Measurements from ENCODE around the gene INPP5A.
"Not testable (repeated sequence)": the region's sequence is repeated elsewhere in the genome, so short reads cannot be mapped to it uniquely, and the experiment has no call there.

The INPP5A gene

DNA sequence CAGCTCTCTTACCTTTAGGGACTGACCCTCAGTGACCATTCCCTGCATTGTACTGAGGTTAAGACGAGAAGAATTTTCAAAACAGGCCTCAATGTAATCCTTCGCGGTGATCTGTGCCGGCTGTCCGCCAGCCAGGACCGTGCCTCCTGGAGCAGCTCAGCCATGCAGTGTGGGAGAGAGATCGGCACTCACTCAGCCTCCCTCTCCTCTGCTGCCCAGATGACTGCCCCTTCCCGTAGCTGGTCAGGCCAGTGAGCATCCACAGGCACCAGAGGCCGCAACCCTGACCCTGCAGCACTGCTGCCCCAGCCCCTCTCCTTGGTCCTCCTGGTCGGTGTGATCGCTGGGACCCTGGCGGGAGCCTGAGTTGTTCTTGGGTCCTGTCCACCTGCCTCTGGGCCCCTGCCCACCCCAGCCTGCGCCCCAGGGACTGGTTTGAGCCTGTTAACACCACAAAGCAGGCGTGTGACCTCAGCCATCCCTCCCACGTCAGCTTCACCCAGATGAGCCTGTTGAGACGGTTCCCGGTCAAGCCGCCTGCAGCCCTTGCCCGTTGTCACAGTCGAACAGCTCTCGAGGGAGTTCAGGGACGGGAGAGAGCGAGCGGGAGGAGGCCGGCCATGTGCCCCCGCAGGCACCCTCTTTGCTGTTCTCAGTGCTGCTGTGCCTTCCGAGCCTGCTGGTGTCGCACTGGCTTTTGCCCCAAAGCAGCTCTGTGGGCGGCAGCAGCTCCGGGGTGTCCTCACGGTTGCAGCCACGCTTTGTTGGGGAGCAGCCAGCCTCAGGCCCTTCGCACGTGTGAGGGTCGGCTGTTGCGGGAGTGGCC, 211.2 kb downstream of the INPP5A start:
- no peak for DNase-seq

DNA sequence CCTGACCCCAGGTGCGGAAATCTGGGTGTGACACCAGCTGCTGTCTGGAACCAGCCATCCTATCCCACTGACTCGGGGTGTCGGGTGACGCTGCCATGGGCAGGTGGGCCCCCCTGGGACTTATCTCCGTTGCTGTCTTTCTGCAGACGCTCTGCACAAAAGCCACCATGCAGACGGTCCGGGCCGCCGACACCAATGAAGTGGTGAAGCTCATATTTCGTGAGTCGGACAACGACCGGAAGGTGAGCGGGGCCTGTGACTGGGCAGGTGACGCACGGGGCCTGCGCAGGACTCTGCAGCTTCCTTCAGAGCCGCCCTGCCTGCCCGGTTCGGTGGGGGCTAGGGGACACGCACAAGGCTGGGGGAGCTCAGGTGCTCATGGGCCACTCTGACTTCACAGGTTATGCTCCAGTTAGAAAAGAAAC, 211.8 kb downstream of the INPP5A start:
- no peak for DNase-seq

DNA sequence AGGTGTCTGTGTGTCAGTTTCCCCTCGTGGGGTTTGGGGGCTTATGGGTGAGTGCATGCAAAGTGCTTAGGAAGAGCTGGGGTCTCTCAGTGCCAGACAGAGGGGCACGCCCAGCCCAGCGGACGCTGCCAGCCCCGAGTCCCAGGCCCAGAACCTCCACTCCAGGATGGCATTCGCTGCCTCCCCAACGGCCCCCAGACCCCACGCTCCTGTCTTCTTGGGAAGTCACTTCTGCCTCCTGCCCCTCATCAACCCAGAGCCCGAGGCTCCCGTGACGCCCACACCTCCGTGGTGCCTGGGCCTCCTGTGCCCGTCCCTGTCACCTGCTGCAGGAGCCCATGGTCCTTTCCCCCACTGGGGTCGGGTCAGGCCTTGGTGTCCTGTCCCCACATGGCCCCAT, 213.3 kb downstream of the INPP5A start:
- no peak for DNase-seq

DNA sequence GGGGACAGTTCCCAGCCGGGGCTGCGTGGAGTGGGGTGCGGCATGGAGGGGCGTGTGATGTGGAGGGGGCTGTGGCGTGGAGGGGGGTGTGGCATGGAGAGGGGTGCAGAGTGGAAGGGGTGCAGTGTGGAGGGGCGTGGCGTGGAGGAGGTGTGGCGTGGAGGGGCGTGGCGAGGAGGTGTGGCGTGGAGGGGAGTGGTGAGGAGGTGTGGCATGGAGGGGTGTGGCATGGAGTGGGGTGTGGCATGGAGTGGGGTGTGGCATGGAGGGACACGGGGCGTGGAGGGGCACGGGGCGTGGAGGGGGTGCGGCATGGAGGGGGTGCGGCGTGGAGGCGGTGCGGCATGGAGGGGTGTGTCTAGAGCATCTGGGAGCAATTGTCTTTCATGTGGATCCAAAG, 214.8 kb downstream of the INPP5A start:
- DNase-seq, result no peak

DNA sequence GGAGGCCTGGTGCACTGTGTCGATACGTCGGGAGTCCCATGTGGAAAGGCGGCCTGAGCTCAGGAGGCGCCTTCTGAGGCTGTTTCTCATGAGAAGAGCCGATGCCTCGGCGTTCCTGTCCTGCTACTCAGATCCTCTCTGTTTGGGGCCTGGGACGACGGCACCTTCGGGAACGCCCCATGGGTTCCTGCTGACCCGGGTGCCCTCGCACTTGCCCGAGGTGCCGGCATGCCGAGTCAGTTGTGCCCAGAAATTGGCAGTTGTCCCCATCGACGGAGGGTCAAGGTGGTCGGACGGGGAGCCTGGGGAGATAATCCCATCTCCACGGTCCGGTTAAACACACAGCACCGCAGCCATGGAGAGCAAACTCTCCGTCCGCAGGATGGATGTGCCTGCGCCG, 215.4 kb downstream of the INPP5A start:
- DNase-seq, result no peak

DNA sequence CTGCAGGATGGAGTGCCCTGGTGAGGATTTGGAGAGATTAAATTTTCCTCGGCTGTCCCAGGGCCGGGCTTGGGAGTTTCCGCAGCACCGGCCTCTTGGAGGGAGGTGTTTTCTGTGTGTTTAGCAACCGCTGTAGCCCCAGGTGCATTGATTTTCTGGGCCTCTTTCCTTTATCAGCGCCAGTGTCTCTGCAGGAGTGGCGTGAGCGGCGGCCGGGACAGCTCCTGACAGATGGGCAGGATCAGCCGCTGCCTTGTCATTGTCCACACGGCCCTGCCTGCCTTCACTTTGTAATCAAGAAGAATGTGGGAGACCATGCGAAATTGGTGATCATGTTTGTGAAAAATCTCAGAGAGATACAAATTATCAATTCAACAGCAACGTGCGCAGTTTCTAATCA, 216.0 kb downstream of the INPP5A start:
- no peak for DNase-seq

DNA sequence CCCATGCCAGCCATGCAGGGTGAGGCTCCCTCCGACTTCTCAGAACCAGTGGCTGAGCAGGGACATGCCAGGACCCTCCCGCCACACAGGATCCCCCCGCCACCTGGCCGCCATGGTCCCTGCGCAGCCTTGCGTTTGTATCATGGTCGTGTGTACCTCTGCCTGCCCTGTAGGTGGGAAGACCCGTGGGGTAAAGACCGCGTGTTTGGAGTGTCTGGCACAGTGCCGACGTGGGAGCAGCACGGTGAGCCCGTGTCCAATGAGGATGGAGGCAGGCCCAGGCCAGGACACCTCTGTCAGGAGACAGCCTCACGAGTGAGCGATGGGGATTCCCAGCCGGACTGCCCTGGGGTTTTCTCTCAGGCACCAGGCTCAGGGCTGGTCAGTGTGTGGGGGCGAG, 216.5 kb downstream of the INPP5A start:
- no peak for DNase-seq

DNA sequence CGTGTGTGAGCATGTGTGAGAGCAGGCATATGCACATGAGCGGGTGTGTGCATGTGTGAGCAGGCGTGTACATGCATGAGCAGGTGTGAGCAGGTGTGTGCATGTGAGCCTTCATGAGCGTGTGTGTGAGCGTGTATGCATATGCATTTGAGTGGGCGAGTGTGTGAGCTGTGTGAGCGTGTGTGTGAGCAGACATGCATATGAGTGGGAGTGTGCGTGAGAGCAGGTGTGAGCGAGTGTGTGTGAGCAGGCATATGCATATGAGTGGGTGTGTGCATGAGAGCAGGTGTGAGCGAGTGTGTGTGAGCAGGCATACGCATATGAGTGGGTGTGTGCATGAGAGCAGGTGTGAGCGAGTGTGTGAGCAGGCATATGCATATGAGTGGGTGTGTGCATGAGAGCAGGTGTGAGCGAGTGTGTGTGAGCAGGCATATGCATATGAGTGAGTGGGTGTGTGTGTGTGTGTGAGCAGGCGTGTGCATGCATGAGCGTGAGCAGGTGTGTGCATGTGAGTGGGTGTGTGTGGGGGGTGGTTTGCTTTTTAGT, 217.7 kb downstream of the INPP5A start:
- DNase-seq, result no peak

DNA sequence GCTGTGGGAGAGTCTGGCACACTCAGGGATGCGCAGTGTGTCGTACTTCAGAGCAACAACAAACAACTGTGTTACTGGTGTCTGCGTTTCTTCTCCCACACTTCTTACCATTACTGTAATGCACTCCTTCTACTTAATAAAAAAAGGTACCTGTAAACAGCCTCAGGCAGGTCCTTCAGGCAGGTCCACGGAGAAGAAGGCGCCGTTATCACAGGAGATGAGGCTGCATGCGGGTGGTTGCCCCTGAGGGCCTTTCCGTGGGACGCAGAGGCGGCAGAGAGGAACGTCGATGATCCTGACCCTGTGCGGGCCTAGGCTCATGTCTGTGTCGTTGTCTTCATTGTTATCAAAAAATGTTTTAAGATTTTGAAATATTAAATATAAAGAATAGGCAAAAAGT, 219.0 kb downstream of the INPP5A start:
- no peak for DNase-seq

DNA sequence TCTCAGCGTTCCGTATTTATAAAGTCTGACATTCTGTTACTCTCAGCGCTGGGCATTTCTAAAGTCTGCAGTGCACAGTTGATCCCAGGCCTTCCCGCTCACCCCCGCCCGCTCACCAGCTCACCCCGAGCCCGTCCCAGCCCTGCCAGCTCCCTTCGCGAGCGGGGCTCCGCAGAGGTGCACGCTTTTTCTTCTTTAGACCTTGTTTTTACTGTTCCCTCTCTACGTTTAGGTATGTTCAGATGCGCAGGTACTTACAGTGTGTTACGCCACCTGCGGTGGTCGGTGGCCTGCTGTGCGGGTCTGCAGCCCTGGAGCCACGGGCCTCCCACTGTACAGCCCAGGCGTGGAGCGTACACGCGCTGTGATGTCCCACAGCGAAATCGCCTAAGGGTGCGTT, 219.6 kb downstream of the INPP5A start:
- no peak for DNase-seq

DNA sequence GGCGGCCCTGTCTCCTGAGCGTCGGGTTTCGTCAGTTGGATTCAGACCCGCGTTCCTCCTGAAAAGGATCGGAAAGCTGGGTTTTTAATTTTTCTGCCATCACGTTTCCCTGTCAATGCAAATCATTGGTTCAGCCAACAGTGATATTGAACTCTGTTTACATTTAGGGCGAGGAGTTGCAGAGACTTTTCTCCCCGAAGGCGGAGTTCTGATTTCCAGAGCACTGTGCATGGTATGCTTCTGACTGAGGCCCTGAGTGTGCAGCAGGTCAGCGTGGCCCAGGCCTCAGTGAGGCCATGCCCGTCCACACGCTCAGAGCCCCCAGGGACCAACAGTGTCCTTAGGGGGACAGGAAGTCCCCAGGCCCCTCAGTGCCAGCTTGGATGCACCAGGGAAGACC, 221.3 kb downstream of the INPP5A start:
- DNase-seq, result no peak

DNA sequence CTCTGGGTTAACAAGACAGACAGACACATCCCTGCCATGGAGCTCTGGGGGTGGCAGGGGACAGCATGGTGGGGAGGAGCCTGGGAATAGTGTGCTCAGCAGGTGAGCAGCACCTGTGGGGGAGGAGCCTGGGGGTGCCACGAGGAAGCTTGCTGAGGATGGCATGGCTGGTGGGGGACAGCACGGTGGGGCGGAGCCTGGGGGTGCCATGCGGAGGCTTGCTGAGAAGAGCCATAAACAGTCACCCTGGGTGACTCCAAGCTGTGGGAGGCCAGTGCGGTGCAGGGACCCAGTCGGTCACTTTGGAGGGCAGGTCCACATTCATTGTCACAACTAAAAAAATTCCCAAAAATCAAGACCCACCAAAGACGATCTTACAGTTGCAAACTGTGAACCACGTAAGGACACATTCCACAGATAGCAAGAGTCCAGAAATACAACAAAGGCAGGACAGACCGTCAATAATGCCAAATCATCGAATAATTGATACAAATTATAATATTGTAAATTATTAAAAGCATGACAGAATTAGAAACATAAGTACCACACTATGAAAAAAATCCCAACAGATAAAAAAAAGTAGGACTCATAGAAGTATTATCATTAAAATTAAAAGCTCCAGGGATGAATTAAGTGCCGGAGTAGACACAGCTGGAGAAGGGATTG, 223.9 kb downstream of the INPP5A start:
- DNase-seq, result no peak

DNA sequence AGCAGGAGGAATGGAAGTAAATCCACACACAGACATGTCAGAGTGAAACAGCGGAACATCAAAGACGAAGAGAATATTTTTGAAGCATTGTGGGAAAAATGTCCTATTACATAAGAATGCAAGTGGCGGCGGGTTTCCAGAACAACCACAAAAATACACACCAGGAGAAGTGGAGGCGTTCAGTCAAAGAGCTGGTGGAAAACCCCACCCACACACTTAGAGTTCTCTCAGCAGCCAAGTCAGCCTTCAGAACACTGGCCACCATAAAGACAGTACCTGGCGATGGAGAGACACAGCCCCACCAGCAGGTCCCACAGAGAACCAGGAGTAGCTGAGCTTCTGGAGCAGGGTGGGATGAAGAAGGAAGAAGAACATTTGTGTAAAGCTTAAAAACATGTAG, 224.7 kb downstream of the INPP5A start:
- no peak for DNase-seq

DNA sequence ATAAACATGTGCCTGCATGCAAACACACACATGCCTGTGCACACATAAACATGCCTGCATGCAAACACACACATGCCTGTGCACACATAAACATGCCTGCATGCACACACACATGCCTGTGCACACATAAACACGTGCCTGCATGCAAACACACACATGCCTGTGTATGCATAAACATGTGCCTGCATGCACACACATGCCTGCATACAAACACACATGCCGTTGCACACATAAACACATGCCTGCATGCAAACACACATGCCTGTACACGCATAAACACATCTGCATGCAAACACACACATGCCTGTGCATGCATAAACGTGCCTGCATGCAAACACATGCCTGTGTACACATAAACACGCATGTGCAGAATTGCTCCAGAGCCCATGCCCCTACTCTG, 226.0 kb downstream of the INPP5A start:
- DNase-seq, result no peak

DNA sequence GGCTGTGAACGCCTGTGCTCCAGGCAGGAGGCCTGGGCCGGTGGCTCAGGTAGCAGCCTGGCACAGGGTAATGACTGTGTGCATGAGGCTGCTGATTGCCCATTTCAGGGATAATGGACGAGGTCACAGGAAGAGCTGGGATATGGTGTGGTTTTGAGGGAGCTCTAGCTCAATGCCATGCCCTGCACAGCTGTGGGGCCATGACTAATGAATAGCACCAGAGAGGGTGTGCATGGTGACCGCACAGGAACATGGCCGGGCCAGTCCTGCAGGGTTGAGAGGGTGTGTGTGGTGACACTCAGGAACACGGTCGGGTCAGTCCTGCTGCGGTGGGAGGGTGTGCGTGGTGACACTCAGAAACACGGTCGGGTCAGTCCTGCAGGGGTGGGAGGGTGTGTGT, 226.5 kb downstream of the INPP5A start:
- no peak for DNase-seq

DNA sequence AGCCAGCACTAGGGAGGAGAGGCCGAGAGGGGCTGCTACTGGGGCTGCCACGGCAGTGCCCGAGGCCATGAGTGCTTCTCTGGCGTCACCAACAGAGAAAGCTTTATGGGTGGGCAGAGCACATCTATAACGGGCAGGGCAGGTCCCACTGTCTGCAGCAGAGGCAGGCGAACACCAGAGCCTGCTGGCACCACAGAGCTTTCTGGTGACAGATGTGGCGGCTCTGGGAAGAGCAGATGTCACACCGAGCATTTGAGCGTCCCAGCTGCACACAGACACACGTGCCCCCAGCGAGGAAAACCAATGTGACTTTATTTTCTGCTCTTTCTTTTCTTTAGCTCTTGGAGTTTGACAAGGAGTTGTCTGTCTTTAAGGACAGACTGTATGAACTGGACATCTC, 227.8 kb downstream of the INPP5A start:
- no peak for DNase-seq

DNA sequence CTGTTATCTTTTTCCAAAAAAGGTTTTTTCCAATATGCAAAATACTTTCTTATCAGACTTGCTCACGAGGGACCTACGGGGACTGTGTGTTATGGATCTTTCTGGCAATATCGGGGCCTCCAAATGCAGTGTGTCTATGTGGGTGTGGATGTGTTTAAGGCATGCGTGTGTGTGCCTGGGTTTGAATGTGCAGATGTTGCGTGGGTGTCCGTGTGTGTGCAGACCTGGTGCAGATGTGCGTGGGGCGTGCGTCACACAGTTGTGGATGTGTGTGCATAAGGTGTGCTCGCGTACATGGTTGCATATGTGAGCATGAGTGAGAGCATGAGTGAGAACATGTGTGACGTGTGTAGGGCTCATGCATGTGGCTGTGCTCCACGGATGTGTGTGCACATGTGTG, 228.7 kb downstream of the INPP5A start:
- no peak for DNase-seq

DNA sequence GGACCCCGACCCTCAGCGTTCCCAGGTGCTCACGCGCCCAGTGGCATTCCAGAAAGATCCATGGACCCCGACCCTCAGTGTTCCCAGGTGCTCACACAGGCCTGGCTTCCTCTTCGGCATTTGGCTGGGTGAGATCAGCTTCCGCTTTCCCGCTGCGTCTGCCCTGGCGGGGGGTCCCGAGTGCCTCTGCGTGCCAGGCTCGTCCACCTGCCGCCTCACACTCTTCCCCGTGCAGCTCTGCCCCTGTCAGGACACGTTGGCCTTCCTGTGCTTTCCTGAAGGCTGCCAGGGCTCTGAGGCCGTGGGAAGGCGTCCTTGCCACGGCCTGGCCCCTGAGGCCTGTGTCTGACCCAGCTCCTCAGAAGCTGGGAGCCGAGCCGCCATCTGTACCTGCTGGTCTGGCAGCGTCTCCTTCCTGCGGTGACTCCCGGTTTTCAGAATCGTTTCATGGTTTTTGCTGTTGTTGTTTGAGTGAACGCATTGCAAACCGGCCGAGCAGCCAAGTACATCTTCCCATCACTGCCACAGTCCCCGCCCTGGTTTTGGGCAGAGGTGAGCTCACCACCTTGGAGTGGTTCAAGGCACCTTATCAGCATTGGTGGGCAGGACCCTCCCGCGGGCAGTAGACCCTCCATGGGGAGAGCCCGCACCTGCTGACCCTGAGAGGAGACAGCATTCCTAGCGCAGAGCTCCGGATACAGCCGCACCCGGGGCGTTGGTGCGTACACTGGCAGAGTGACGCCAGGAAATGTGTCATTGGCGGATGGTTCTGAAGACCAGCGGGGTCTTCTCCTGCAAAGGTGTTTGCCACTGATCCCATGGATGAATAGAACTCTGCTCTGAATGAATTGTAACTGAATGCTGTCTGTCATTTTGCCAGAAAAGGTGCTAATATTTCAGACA, 231.0 kb downstream of the INPP5A start:
- no peak for DNase-seq

DNA sequence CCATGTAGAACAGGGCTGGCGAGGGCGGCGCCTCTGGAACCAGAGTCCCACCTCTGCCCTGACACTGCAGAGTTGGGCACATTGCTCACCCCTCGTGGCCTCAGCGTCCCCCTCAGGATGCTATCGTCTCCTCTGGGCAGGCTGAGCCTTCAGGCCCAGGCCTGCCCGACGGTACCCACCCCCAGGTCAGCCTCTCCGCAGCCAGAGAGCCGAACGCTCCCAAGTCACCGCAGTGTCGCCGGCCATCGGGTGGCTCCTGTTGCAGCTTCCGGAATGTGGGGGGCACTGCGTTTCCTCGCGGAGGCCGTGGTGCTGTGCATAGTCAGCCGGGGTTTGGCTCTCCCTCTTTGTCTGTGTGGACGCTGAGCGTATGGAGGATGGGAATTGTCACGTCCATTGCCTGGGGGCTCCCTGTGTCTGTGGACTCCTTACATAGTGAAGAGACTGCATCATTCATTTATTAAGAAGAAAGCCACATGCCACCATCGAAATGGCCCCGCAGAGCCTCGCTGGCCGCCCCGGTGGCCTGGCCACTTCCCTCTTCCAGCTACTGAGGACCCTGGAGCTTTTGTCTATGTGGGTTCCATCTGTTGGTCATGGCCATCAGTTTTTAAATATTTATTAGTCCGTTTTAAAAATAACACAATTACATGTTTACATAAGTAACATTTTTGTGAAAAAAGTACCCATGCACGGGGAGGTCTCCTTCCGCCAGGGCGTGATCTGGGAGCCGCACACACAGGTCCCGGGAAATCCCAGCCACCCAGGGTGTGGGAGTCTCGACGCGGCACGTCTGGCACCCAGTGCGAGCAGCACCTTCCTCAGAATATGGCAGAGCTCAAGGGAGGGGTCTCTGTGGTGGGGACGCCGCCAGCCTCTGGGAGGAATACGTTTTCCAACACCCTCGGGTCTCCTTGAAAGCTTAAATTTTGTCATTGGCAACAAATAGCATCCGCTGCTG, 232.8 kb downstream of the INPP5A start:
- no peak for DNase-seq

DNA sequence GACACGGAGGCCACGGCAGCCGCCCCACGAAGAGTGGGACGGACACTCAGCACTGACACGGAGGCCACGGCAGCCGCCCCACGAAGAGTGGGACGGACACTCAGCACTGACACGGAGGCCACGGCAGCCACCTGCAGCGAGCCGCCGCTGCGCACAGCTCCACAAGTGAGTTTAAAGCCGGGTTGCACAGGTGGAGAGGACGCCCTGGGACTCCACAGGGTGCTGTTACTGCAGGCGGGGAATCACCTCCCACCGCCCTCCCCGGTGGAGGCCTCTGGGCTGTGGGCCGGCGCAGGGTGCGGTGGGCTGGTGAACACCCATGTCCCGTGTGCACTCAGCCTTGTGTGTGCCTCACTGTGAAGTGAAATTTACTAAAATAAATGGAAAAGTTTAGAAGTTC, 235.2 kb downstream of the INPP5A start:
- not testable (repeated sequence) for DNase-seq

DNA sequence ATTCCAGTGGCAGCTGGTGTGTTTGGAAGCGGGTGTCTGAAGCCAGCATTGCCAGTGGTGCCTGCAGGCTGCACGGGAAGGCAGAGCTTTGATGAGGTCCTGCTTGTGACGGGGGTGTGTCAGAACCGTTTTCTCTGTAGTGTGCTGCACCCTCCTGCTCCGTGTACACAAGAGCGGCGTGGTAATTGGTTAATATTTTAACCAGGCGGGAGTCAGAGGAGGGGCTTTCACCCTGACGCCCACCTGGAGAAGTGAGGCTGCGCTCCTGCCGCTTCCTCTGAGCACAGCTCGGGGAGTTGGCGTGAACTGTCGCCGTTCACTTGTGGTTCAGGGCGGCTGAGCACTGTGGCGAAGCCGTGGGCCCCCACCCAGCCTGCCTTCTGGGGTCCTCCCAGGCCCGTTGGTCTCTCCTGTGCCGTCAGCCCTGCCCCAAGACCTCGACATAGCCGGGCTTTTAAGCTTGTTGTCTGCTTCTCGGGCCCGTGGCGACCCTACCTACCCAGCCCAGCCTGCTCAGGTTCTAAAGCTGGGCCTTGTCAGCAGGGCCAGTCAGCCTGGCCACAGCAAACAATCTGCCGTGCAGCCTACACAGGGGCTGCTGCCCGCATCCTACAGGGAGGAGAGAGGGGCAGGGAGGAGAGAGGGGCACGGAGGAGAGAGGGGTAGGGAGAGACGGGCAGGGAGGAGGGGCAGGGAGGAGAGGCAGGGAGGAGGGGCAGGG, 236.8 kb downstream of the INPP5A start:
- DNase-seq, result no peak
